Endothelial cell (in vitro differentiated cells): ENCODE measurements around the gene VWA3B. TPM values are rescaled to one million over a fixed set of nuclear protein-coding genes. Genes with fewer than 3 reads are reported as not detected.
"Not testable (repeated sequence)": the region's sequence is repeated elsewhere in the genome, so short reads cannot be mapped to it uniquely, and the experiment has no call there.

Source experiments
- DNase-seq: peaks from one replicate; pipeline ENCODE4 v3.0.0; 2021; ENCODE audit warnings: low spot score
- H3K27ac Mint-ChIP-seq: one replicate; pipeline ENCODE4 v1.8.0; 2021; ENCODE audit warnings: mixed read lengths, inconsistent platforms; ENCODE audit not compliant: unreplicated experiment
- H3K27me3 Mint-ChIP-seq: one replicate; pipeline ENCODE4 v1.8.0; 2021; ENCODE audit warnings: mild to moderate bottlenecking, moderate library complexity, mixed read lengths, inconsistent platforms; ENCODE audit not compliant: unreplicated experiment
- H3K36me3 Mint-ChIP-seq: one replicate; pipeline ENCODE4 v1.8.0; 2021; ENCODE audit warnings: mild to moderate bottlenecking, low read depth, mixed read lengths, inconsistent platforms; ENCODE audit not compliant: unreplicated experiment
- H3K4me1 Mint-ChIP-seq: one replicate; pipeline ENCODE4 v1.8.0; 2021; ENCODE audit warnings: mild to moderate bottlenecking, mixed read lengths, inconsistent platforms; ENCODE audit not compliant: unreplicated experiment
- H3K4me3 Mint-ChIP-seq: one replicate; pipeline ENCODE4 v1.8.0; 2021; ENCODE audit warnings: mild to moderate bottlenecking, mixed read lengths, inconsistent platforms; ENCODE audit not compliant: unreplicated experiment
- H3K9me3 Mint-ChIP-seq: one replicate; pipeline ENCODE4 v1.8.0; 2021; ENCODE audit warnings: mixed read lengths, inconsistent platforms; ENCODE audit not compliant: unreplicated experiment
- total RNA-seq: library from RNA; stranded (reverse); fragmentation: NEBNext Ultra II Directional; extraction: Animal tissue kit (Norgen Biotek cat#: 25700); gene quantifications from one replicate; pipeline ENCODE4 v1.2.1, GENCODE V29; 2021; ENCODE audit not compliant: unreplicated experiment
- TF ChIP-seq, protein P1 (sequence below): fragments of 200-600 bp; sonication (generic); IDR thresholded peaks from one replicate; pipeline ENCODE4 v1.5.0; 2021; ENCODE audit warnings: antibody characterized with exemption; ENCODE audit not compliant: unreplicated experiment

VWA3B gene
- total RNA-seq, 1 donor from 2014 or later = not detected

- H3K9me3 Mint-ChIP-seq = peaks cover 4% of the 10 kb centered on the region
- no peak overlapping the region for H3K27ac Mint-ChIP-seq
- DNase-seq = no peak
- H3K4me3 Mint-ChIP-seq = no peak overlapping the region
- H3K27me3 Mint-ChIP-seq = peaks cover 7% of the 10 kb centered on the region
- no peaks in the 10 kb centered on the region for H3K36me3 Mint-ChIP-seq
- H3K4me1 Mint-ChIP-seq = no peaks in the 10 kb centered on the region
- TF ChIP-seq, protein P1, sequence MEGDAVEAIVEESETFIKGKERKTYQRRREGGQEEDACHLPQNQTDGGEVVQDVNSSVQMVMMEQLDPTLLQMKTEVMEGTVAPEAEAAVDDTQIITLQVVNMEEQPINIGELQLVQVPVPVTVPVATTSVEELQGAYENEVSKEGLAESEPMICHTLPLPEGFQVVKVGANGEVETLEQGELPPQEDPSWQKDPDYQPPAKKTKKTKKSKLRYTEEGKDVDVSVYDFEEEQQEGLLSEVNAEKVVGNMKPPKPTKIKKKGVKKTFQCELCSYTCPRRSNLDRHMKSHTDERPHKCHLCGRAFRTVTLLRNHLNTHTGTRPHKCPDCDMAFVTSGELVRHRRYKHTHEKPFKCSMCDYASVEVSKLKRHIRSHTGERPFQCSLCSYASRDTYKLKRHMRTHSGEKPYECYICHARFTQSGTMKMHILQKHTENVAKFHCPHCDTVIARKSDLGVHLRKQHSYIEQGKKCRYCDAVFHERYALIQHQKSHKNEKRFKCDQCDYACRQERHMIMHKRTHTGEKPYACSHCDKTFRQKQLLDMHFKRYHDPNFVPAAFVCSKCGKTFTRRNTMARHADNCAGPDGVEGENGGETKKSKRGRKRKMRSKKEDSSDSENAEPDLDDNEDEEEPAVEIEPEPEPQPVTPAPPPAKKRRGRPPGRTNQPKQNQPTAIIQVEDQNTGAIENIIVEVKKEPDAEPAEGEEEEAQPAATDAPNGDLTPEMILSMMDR = no peak
Measured at GRCh38 chr2:98300141-98300874, 213.3 kb downstream of the VWA3B start.

- peaks cover 4% of the 10 kb centered on the region for H3K27me3 Mint-ChIP-seq
Measured at GRCh38 chr2:98301469-98301868, 214.5 kb downstream of the VWA3B start.

GRCh38 chr2:98307131-98307696 lies 220.2 kb downstream of the VWA3B start:
- not testable (repeated sequence) for H3K36me3 Mint-ChIP-seq, H3K27me3 Mint-ChIP-seq, H3K27ac Mint-ChIP-seq, H3K4me1 Mint-ChIP-seq, H3K9me3 Mint-ChIP-seq, DNase-seq, H3K4me3 Mint-ChIP-seq

More at GRCh38 chr2:98301469-98301868, 214.5 kb downstream of the VWA3B start:
- no peak overlapping the region for H3K27ac Mint-ChIP-seq
- no peak overlapping the region for H3K4me3 Mint-ChIP-seq
- TF ChIP-seq, protein P1 = no peak
- H3K36me3 Mint-ChIP-seq = no peaks in the 10 kb centered on the region
- no peaks in the 10 kb centered on the region for H3K4me1 Mint-ChIP-seq
- DNase-seq = no peak
- peaks cover 4% of the 10 kb centered on the region for H3K9me3 Mint-ChIP-seq

DNA sequence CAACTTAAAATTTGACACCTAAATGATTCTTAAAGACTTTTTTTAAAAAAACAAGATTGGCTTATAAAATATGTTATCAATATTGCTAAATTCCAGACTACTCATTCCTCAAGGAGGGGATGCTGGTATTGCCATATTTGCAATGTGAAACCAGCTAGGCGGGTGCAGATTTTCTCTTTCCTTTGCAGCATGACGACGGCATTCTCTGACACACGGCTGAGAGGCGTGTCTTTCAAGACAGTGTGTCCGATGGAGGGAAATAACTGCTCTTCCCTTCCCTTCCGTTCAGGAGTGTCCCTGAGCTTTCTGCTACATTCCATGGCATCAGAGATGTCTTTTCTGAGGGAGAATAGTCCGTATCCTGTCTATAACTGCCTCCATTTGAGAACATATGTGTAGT lies 221.1 kb downstream of the VWA3B start:
- no peaks in the 10 kb centered on the region for H3K36me3 Mint-ChIP-seq
- TF ChIP-seq, protein P1 = no peak
- H3K4me3 Mint-ChIP-seq = no peak overlapping the region
- H3K9me3 Mint-ChIP-seq = peaks cover 4% of the 10 kb centered on the region
- H3K27ac Mint-ChIP-seq = no peak overlapping the region
- H3K4me1 Mint-ChIP-seq = peaks cover 8% of the 10 kb centered on the region
- H3K27me3 Mint-ChIP-seq = peaks cover 3% of the 10 kb centered on the region
- DNase-seq = no peak

DNA sequence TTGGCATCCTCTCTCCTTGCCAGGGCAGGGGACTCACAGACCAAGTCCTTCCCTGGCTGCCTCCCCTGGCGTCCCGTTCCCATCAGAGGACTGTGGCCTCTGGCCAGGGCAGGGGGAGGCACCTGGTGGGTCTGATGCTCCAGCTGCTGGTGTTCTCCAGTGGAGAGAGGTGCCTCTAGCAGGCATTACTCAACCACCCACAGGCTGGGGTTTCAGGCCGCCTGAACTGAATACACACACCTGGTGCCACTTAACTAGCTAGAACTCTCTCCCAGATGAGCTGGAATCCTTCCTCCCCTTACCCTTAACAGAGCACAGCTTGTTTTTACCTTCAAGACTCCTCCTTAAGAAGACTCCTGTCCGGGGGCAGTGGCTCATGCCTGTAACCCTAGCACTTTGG lies 221.6 kb downstream of the VWA3B start:
- Mint-ChIP-seq H3K36me3 (no peaks in the 10 kb centered on the region), H3K4me3 (no peak overlapping the region), H3K9me3 (peaks cover 4% of the 10 kb centered on the region), H3K4me1 (peaks cover 13% of the 10 kb centered on the region), H3K27ac (no peak overlapping the region), H3K27me3 (peaks cover 3% of the 10 kb centered on the region)
- DNase-seq = no peak
- TF ChIP-seq, protein P1 = no peak
